ENCODE results near the gene CELA3A.
"Not testable (repeated sequence)": the region's sequence is repeated elsewhere in the genome, so short reads cannot be mapped to it uniquely, and the experiment has no call there.

DNA sequence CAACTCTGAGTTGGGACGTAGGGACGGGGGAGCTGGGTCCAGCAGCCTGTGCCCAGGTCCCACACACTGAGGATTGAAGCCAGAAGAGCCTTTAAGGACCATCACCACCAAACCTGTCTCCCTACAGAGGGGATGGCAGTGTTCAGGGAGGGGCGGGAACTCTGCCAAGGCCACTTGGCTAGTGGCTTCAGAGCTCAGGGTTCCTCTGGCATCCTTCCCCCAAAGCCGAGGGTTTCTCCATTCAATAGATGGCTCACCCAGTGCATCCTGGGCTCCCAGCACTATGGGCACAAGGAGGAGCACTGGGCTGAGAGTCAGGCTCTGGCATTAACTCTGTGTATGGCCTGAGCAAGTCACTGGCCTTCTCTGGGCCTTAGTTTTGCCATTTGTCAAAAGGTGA is 20.2 kb upstream of the CELA3A start:
- TF ChIP-seq CTCF, POLR2A (IDR thresholded peaks at IDR 0.05): not testable (repeated sequence)

All from breast epithelium (tissue), 3 donors.